GM12878 (cell line): ENCODE data around the gene TPST1. TPM values are rescaled to one million over a fixed set of nuclear protein-coding genes. Genes with fewer than 3 reads are reported as not detected.

Experiments
- ATAC-seq: fragments of 200-7000 bp; cut with Tn5 transposase; 3 replicates; pipeline ENCODE4 v1.9.1; 2020; ENCODE audit warnings: mild to moderate bottlenecking, moderate library complexity
- BruUV-seq: library from RNA; stranded (reverse); fragments of 400-500 nt; replicated peaks from 2 replicates; lab custom pipeline; 2021; lab: Mats Ljungman, UMichigan
- CTCF ChIA-PET: fragments of 300-600 bp; sonication (Branson Sonifier 250); formaldehyde crosslinking; extraction: SDS; loops from one replicate; lab custom pipeline; 2021; ENCODE audit warnings: inconsistent platforms; lab: Yijun Ruan, JAX
- POLR2A ChIA-PET: fragments of 350-600 bp; formaldehyde crosslinking; extraction: SDS; loops from one replicate; lab custom pipeline; 2021; ENCODE audit warnings: inconsistent platforms; lab: Charles Lee
- RAD21 ChIA-PET: fragments of 300-600 bp; sonication (Branson Sonifier 250); formaldehyde crosslinking; loops from one replicate; lab custom pipeline; 2023; ENCODE audit warnings: antibody characterized with exemption; ENCODE audit not compliant: unreplicated experiment; lab: Charles Lee
- SMC1A ChIA-PET: fragments of 300-600 bp; sonication (Branson Sonifier 250); formaldehyde crosslinking; loops from one replicate; lab custom pipeline; 2023; ENCODE audit not compliant: unreplicated experiment, uncharacterized antibody; lab: Charles Lee
- DNase-seq: peaks from one replicate; pipeline ENCODE4 v3.0.0-alpha.2; 2011; ENCODE audit warnings: low read depth, low spot score
- FAIRE-seq: peaks from 3 replicates; lab custom pipeline; 2011; peaks lifted over from hg19 to GRCh38; lab: Jason Lieb, UNC
- H2AFZ ChIP-seq: 2 replicates; pipeline ENCODE4 v1.6.0; 2011; ENCODE audit warnings: low read depth, low read length, control low read depth; ENCODE audit not compliant: control insufficient read depth
- H3K27ac ChIP-seq: 2 replicates; pipeline ENCODE4 v1.5.1; 2011; ENCODE audit warnings: control low read depth; ENCODE audit not compliant: control insufficient read depth, insufficient read depth
- H3K27me3 ChIP-seq, 2 experiments: replicated peaks in 1 of 2; 2 replicates each; pipeline versions ENCODE4 v1.6.0 to v1.6.1; 2011; ENCODE audit warnings: low read length in 1 of 2; ENCODE audit not compliant: control insufficient read depth in 2 of 2, insufficient read depth in 2 of 2
- H3K36me3 ChIP-seq, 2 experiments: 2 replicates each; pipeline ENCODE4 v1.5.1; 2011; ENCODE audit warnings: low read length in 1 of 2; ENCODE audit not compliant: control insufficient read depth in 2 of 2, insufficient read depth in 2 of 2
- H3K4me1 ChIP-seq: 2 replicates; pipeline ENCODE4 v1.6.1; 2011; ENCODE audit warnings: mild to moderate bottlenecking, low read length, moderate library complexity, mixed read lengths; ENCODE audit not compliant: control insufficient read depth, insufficient read depth
- H3K4me2 ChIP-seq: 2 replicates; pipeline ENCODE4 v1.6.0; 2011; ENCODE audit warnings: control low read depth; ENCODE audit not compliant: control insufficient read depth, insufficient read depth
- H3K4me3 ChIP-seq: fragments of 200-600 bp; sonication (generic); 2 replicates; pipeline ENCODE4 v1.5.1; 2016
- H3K79me2 ChIP-seq: 2 replicates; pipeline ENCODE4 v1.6.0; 2011; ENCODE audit warnings: low read length; ENCODE audit not compliant: control insufficient read depth, insufficient read depth
- H3K9ac ChIP-seq: 2 replicates; pipeline ENCODE4 v1.8.0; 2011; ENCODE audit warnings: low read length, control low read depth, mixed read lengths; ENCODE audit not compliant: control insufficient read depth, insufficient read depth
- H3K9me3 ChIP-seq: replicated peaks from 3 replicates; pipeline ENCODE4 v1.5.1; 2011; ENCODE audit warnings: mild to moderate bottlenecking, low read length; ENCODE audit not compliant: control insufficient read depth, insufficient read depth
- H4K20me1 ChIP-seq: 2 replicates; pipeline ENCODE4 v1.6.0; 2011; ENCODE audit not compliant: control insufficient read depth, insufficient read depth
- WGBS: methylation state at CpG from one replicate; pipeline ENCODE4 v1.1.6; 2016; ENCODE audit warnings: low lambda C conversion rate; ENCODE audit not compliant: insufficient replicate concordance, insufficient coverage; ENCODE audit errors: missing lambda C conversion rate; 5-methylcytosine and 5-hydroxymethylcytosine counted together
- in situ Hi-C: fragments of 300-500 bp; cut with MboI; formaldehyde crosslinking; loops from 9 replicates; pipeline ENCODE4 v1.14.3; 2018; ENCODE audit warnings: mixed read lengths
- intact Hi-C: fragments of 100-400 bp; cut with micrococcal nuclease; formaldehyde crosslinking; loops from one replicate; pipeline ENCODE4 v1.14.2; 2022; ENCODE audit not compliant: unreplicated experiment
- polyA plus RNA-seq, 11 experiments: library from polyadenylated mRNA; depleted of rRNA in 4 of 11; unstranded in 6 of 11; stranded (reverse) in 5 of 11; fragments of >200 nt; fragmentation: Nextera tagmentation in 4 of 11; fragmentation: Illumina TruSeq in 1 of 11; extraction: Ambion mirVana in 4 of 11; extraction: Trizol in 1 of 11; gene quantifications; 1 replicate in 1 of 11; 2 replicates in 10 of 11; pipeline versions ENCODE4 v1.2.1 to v1.2.3, GENCODE V29; 2011 to 2016; ENCODE audit warnings: inconsistent platforms in 2 of 11, missing spikeins in 2 of 11, low read depth in 1 of 11
- total RNA-seq, 4 experiments: library from RNA; depleted of rRNA in 3 of 4; stranded (reverse); fragments of >200 nt in 3 of 4; fragmentation: Illumina TruSeq in 1 of 4; extraction: Trizol in 1 of 4; gene quantifications; 2 replicates each; pipeline versions ENCODE4 v1.2.1 to v1.2.3, GENCODE V29; 2013 to 2021
- TF ChIP-seq, protein P1 (sequence below): fragments of 450-650 bp; IDR thresholded peaks from 2 replicates; pipeline ENCODE4 v1.6.1; 2017; ENCODE audit warnings: mild to moderate bottlenecking
- TF ChIP-seq, protein P2 (sequence below): fragments of 150-350 bp; IDR thresholded peaks from 2 replicates; pipeline ENCODE4 v1.6.1; 2016; ENCODE audit warnings: low read depth, low read length

The TPST1 gene
- total and polyA plus RNA-seq, 10 of the 15 experiments (the other 5 are each of a cell fraction or from before 2014, with no cell fraction given), result 1.1 to 10.6 (median 7.5) TPM

DNA sequence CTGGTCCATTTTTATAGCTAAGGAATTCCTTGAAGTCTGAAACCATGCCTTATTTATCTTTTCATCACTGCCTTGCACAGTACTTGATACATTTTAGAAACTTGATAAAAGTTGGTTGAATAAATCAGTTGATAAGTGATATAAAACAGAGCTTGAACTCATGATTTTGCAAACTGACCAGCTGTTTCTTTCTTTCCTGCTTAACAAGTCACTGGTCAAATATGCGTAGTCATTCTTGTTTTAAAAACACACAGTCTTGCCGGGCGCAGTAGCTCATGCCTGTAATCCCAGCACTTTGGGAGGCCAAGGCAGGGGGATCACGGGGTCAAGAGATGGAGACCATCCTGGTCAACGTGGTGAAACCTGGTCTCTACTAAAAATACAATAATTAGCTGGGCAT is 6.3 kb downstream of the TPST1 start:
- ChIA-PET SMC1A (interaction anchor here (1.0 to 1.2 kb wide), 3 partner anchors 34 to 96 kb away, joined by 3 to 4 read pairs (median 3); no protein-coding TSS in a partner anchor), RAD21 (interaction anchor here (0.6 kb wide), 1 partner anchor 35 kb away, joined by 3 read pairs; no protein-coding TSS in a partner anchor), POLR2A (no interaction called here), CTCF (interaction anchor here (0.6 to 1.1 kb wide), 2 partner anchors 47 to 181 kb away, joined by 3 read pairs; no protein-coding TSS in a partner anchor)
- Histone ChIP-seq H3K27me3 (no peaks in the 10 kb centered on the region), H4K20me1 (no peaks in the 10 kb centered on the region), H3K36me3 (no peaks in the 10 kb centered on the region), H2AFZ (no peak overlapping the region), H3K79me2 (no peaks in the 10 kb centered on the region), H3K4me1 (no peaks in the 10 kb centered on the region), H3K4me3 (no peak overlapping the region), H3K4me2 (no peak overlapping the region), H3K9me3 (no peaks in the 10 kb centered on the region), H3K9ac (no peak overlapping the region), H3K27ac (no peak overlapping the region)
- WGBS, result 69% methylated on average over 5 of the region's 5 CpGs
- FAIRE-seq, result no peak
- BruUV-seq, result no TSS peak
- in situ Hi-C loops (no loop called here), intact Hi-C loops (no loop called here)
- ATAC-seq, result no peak
- no peak for DNase-seq
- TF ChIP-seq, protein P1, sequence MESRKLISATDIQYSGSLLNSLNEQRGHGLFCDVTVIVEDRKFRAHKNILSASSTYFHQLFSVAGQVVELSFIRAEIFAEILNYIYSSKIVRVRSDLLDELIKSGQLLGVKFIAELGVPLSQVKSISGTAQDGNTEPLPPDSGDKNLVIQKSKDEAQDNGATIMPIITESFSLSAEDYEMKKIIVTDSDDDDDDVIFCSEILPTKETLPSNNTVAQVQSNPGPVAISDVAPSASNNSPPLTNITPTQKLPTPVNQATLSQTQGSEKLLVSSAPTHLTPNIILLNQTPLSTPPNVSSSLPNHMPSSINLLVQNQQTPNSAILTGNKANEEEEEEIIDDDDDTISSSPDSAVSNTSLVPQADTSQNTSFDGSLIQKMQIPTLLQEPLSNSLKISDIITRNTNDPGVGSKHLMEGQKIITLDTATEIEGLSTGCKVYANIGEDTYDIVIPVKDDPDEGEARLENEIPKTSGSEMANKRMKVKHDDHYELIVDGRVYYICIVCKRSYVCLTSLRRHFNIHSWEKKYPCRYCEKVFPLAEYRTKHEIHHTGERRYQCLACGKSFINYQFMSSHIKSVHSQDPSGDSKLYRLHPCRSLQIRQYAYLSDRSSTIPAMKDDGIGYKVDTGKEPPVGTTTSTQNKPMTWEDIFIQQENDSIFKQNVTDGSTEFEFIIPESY, result no peak
- TF ChIP-seq, protein P2, sequence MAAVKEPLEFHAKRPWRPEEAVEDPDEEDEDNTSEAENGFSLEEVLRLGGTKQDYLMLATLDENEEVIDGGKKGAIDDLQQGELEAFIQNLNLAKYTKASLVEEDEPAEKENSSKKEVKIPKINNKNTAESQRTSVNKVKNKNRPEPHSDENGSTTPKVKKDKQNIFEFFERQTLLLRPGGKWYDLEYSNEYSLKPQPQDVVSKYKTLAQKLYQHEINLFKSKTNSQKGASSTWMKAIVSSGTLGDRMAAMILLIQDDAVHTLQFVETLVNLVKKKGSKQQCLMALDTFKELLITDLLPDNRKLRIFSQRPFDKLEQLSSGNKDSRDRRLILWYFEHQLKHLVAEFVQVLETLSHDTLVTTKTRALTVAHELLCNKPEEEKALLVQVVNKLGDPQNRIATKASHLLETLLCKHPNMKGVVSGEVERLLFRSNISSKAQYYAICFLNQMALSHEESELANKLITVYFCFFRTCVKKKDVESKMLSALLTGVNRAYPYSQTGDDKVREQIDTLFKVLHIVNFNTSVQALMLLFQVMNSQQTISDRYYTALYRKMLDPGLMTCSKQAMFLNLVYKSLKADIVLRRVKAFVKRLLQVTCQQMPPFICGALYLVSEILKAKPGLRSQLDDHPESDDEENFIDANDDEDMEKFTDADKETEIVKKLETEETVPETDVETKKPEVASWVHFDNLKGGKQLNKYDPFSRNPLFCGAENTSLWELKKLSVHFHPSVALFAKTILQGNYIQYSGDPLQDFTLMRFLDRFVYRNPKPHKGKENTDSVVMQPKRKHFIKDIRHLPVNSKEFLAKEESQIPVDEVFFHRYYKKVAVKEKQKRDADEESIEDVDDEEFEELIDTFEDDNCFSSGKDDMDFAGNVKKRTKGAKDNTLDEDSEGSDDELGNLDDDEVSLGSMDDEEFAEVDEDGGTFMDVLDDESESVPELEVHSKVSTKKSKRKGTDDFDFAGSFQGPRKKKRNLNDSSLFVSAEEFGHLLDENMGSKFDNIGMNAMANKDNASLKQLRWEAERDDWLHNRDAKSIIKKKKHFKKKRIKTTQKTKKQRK, result no peak
